ENCODE data around the gene MYO19.

MYO19 gene

GRCh38 chr17:36575028-36575427 is 40.4 kb upstream of the MYO19 start (continued):
- TF ChIP-seq ZNF610 (tag by site-specific recombination; IDR thresholded peaks at IDR 0.05; ENCODE audit: borderline replicate concordance) (no peak), SCRT2 (tag by site-specific recombination; IDR thresholded peaks at IDR 0.05) (no peak), ZFP3 (tag by site-specific recombination; IDR thresholded peaks at IDR 0.05; ENCODE audit: low read depth) (no peak)

GRCh38 chr17:36566081-36566480 is 31.4 kb upstream of the MYO19 start:
- Histone ChIP-seq H3K9me3 (ENCODE audit: control insufficient read depth, insufficient read depth, low read depth, low read length) (no peaks in the 10 kb centered on the region), H3K36me3 (ENCODE audit: control insufficient read depth in 2 of 2, insufficient read depth in 1 of 2, low read length in 2 of 2) (peaks cover 90 to 92% of the 10 kb centered on the region in 2 experiments), H3K4me1 (ENCODE audit: control insufficient read depth, insufficient read depth, low read length) (no peaks in the 10 kb centered on the region), H3K4me3 (ENCODE audit: low read depth, low read length) (no peak overlapping the region), H3K27ac (ENCODE audit: extremely low read depth, low read depth, low read length) (no peak overlapping the region)
- ChIA-PET POLR2A (interaction anchor here (0.5 to 1.4 kb wide), 2 partner anchors 20 to 31 kb away, joined by 3 to 4 read pairs; no protein-coding TSS in a partner anchor), CTCF (no interaction called here)
- TF ChIP-seq CTCF (tag by site-specific recombination; IDR thresholded peaks at IDR 0.05) (no peak), ZNF530 (tag by site-specific recombination; IDR thresholded peaks at IDR 0.05; ENCODE audit: low read depth) (no peak), PATZ1 (tag by site-specific recombination; IDR thresholded peaks at IDR 0.05) (no peak), ZSCAN16 (tag by site-specific recombination; IDR thresholded peaks at IDR 0.05) (no peak), ZBTB6 (tag by site-specific recombination; IDR thresholded peaks at IDR 0.05) (no peak), KLF10 (tag by site-specific recombination; IDR thresholded peaks at IDR 0.05) (no peak), ZNF596 (tag by site-specific recombination; IDR thresholded peaks at IDR 0.05) (no peak), SP2 (tag by site-specific recombination; IDR thresholded peaks at IDR 0.05) (no peak), ZNF433 (tag by site-specific recombination; IDR thresholded peaks at IDR 0.05; ENCODE audit: low read depth) (no peak)

GRCh38 chr17:36553459-36553858 is 18.8 kb upstream of the MYO19 start:
- no peaks in the 10 kb centered on the region for H3K4me1 ChIP-seq (ENCODE audit: control insufficient read depth, insufficient read depth, low read length)
- H3K36me3 ChIP-seq (ENCODE audit: control insufficient read depth in 2 of 2, insufficient read depth in 1 of 2, low read length in 2 of 2): peaks cover 43 to 58% of the 10 kb centered on the region in 2 experiments
- no peaks in the 10 kb centered on the region for H3K9me3 ChIP-seq (ENCODE audit: control insufficient read depth, insufficient read depth, low read depth, low read length)
- H3K4me3 ChIP-seq (ENCODE audit: low read depth, low read length): no peak overlapping the region
- ChIA-PET CTCF (no interaction called here), POLR2A (interaction anchor here (0.6 kb wide), 1 partner anchor 8 kb away, joined by 3 read pairs; no protein-coding TSS in a partner anchor)
- H3K27ac ChIP-seq (ENCODE audit: extremely low read depth, low read depth, low read length): no peak overlapping the region; the same call in 1 of the 2 replicates
- TF ChIP-seq ZNF398 (tag by site-specific recombination; IDR thresholded peaks at IDR 0.05) (no peak), ZNF202 (tag by site-specific recombination; IDR thresholded peaks at IDR 0.05; ENCODE audit: borderline replicate concordance) (no peak), ZNF670 (tag by site-specific recombination; IDR thresholded peaks at IDR 0.05; ENCODE audit: low read depth) (no peak), ZNF561 (tag by site-specific recombination; IDR thresholded peaks at IDR 0.05; ENCODE audit: borderline replicate concordance) (no peak), ZNF626 (tag by site-specific recombination; IDR thresholded peaks at IDR 0.05) (no peak), ZBTB17 (tag by site-specific recombination; IDR thresholded peaks at IDR 0.05) (no peak), ZNF292 (tag by site-specific recombination; IDR thresholded peaks at IDR 0.05; ENCODE audit: borderline replicate concordance, low read depth) (no peak), SCRT1 (tag by site-specific recombination; IDR thresholded peaks at IDR 0.05; ENCODE audit: borderline replicate concordance) (no peak), CTCF (tag by site-specific recombination; IDR thresholded peaks at IDR 0.05) (no peak), ZNF112 (tag by site-specific recombination; IDR thresholded peaks at IDR 0.05) (no peak), ZNF701 (tag by site-specific recombination; IDR thresholded peaks at IDR 0.05) (no peak), ZNF76 (tag by site-specific recombination; IDR thresholded peaks at IDR 0.05; ENCODE audit: borderline replicate concordance, low read depth) (no peak), ZSCAN23 (tag by site-specific recombination; IDR thresholded peaks at IDR 0.05) (no peak)

Measured in HEK293 (cell line).